Psoas muscle (tissue), 8 donors: ENCODE data around the gene OR2L8. TPM values are rescaled to one million over a fixed set of nuclear protein-coding genes. Genes with fewer than 3 reads are reported as not detected.

ENCODE experiments used
- ATAC-seq, 4 donors: fragments of 200-7000 bp; cut with Tn5 transposase; one replicate each; pipeline ENCODE4 v1.9.1; 2020; ENCODE audit warnings: moderate library complexity in 3 of 4, mild to moderate bottlenecking in 2 of 4
- DNase-seq, 2 donors: peaks; one replicate each; pipeline ENCODE4 v3.0.0-alpha.2; 2020
- H3K27ac ChIP-seq: fragments of 200-600 bp; one replicate; pipeline ENCODE4 v1.8.0; 2022
- H3K27me3 ChIP-seq, 3 donors: fragments of 200-600 bp in 1 of 3; one replicate each; pipeline versions ENCODE4 v1.6.1 to v1.8.0; 2013 to 2022; ENCODE audit warnings: low read length in 2 of 3, mild to moderate bottlenecking in 2 of 3, moderate library complexity in 1 of 3; ENCODE audit not compliant: insufficient read depth in 3 of 3
- H3K36me3 ChIP-seq, 2 donors: fragments of 200-600 bp in 1 of 2; one replicate each; pipeline versions ENCODE4 v1.6.1 to v1.8.0; 2013 to 2022; ENCODE audit warnings: low read depth in 1 of 2, mild to moderate bottlenecking in 1 of 2, moderate library complexity in 1 of 2; ENCODE audit not compliant: insufficient read depth in 1 of 2
- H3K4me1 ChIP-seq: fragments of 200-600 bp; one replicate; pipeline ENCODE4 v1.8.0; 2022
- H3K4me3 ChIP-seq: fragments of 200-600 bp; one replicate; pipeline ENCODE4 v1.8.0; 2022; ENCODE audit warnings: mild to moderate bottlenecking
- H3K9me3 ChIP-seq: fragments of 200-600 bp; one replicate; pipeline ENCODE4 v1.8.0; 2022
- CTCF ChIP-seq: fragments of 200-600 bp; IDR thresholded peaks from one replicate; pipeline ENCODE4 v1.8.0; 2022; ENCODE audit warnings: antibody characterized with exemption
- WGBS, 3 donors: extraction: QIAGEN DNeasy Blood & Tissue Kit; methylation state at CpG; one replicate each; pipeline versions ENCODE4 v1.1.6 to v1.1.7; 2013; 5-methylcytosine and 5-hydroxymethylcytosine counted together
- intact Hi-C, 2 donors: fragments of 100-400 bp; cut with DNase I; formaldehyde crosslinking; loops; one replicate each; pipeline versions ENCODE4 v1.11.0 to v1.14.2; 2022
- polyA plus RNA-seq, 3 donors: library from polyadenylated mRNA; stranded (reverse); fragments of 200-250 nt; gene quantifications; one replicate each; pipeline ENCODE4 v1.2.3, GENCODE V29; 2013
- total RNA-seq, 4 donors: library from RNA; stranded (reverse); fragmentation: NEBNext Ultra II Directional in 2 of 4; extraction: Animal tissue kit (Norgen Biotek cat#: 25700) in 2 of 4; gene quantifications; one replicate each; pipeline versions ENCODE4 v1.2.1 to v1.2.4, GENCODE V29; 2021 to 2023
- donor health status: healthy with polysubstance abuse.
- donor health status: DM: no; HTN: no; CAD: no; lungs with moderate emphysema.
- donor health status: Bipolar disorder and iron deficiency.
- donor health status: healthy.
- donor health status: DM: yes; HTN: yes; CAD: no.
- donor health status: DM: no; HTN: no; CAD: no.
- donor health status: DM: no; HTN: no; CAD: no.
- donor health status: DM: yes; HTN: yes; CAD: no.

Gene OR2L8
- total and polyA plus RNA-seq, 7 donors = not detected

- Histone ChIP-seq H3K36me3 (no peaks in the 10 kb centered on the region), H3K4me3 (no peak overlapping the region), H3K27ac (no peak overlapping the region), H3K27me3 (no peaks in the 10 kb centered on the region), H3K4me1 (no peaks in the 10 kb centered on the region), H3K9me3 (no peaks in the 10 kb centered on the region)
- 28 to 43% (median 40%) methylated on average over 2 of the region's 2 CpGs for WGBS, 3 donors
- ATAC-seq = no peak
- DNase-seq = no peak
- intact Hi-C loops = no loop called here
- TF ChIP-seq CTCF = no peak
These were observed 50.2 kb downstream of the OR2L8 start for GRCh38 chr1:247998811-247999210.

Other genes with a start within 250 kb of the OR2L8 start
- gene OR6F1, start 232.2 kb upstream of the OR2L8 start, total RNA-seq = not detected
- not detected for gene OR6F1, start 232.2 kb upstream of the OR2L8 start, polyA plus RNA-seq
- gene OR14K1, start 210.2 kb upstream of the OR2L8 start, total RNA-seq = not detected
- gene OR14K1, start 210.2 kb upstream of the OR2L8 start, polyA plus RNA-seq = not detected
- gene OR14A2, start 200.7 kb upstream of the OR2L8 start, total RNA-seq = not detected
- not detected for gene OR14A2, start 200.7 kb upstream of the OR2L8 start, polyA plus RNA-seq
- gene OR1C1, start 188.3 kb upstream of the OR2L8 start, total RNA-seq = not detected
- gene OR1C1, start 188.3 kb upstream of the OR2L8 start, polyA plus RNA-seq = not detected
- gene OR14A16, start 124.7 kb upstream of the OR2L8 start, total RNA-seq = not detected
- not detected for gene OR14A16, start 124.7 kb upstream of the OR2L8 start, polyA plus RNA-seq
- gene OR11L1, start 107.0 kb upstream of the OR2L8 start, total RNA-seq = not detected
- not detected for gene OR11L1, start 107.0 kb upstream of the OR2L8 start, polyA plus RNA-seq
- gene TRIM58, start 91.7 kb upstream of the OR2L8 start, total RNA-seq = 1 to 10 TPM in 1 of 4 donors, under 1 TPM in 3; 0.06 to 2.4 (median 0.46) TPM
- gene TRIM58, start 91.7 kb upstream of the OR2L8 start, polyA plus RNA-seq = under 1 TPM in 2 of 3 donors, not detected in 1; 0.04 to 0.08 TPM
- under 1 TPM in 2 of 4 donors, not detected in 2; 0.24 to 0.57 TPM for gene OR2W3, start 53.3 kb upstream of the OR2L8 start, total RNA-seq
- gene OR2W3, start 53.3 kb upstream of the OR2L8 start, polyA plus RNA-seq = under 1 TPM in 1 of 3 donors, not detected in 2; 0.07 TPM
- not detected for gene OR2T8, start 28.6 kb upstream of the OR2L8 start, total RNA-seq
- not detected for gene OR2T8, start 28.6 kb upstream of the OR2L8 start, polyA plus RNA-seq
- gene OR2AJ1, start 24.0 kb upstream of the OR2L8 start, total RNA-seq = not detected
- not detected for gene OR2AJ1, start 24.0 kb upstream of the OR2L8 start, polyA plus RNA-seq
- gene OR2AK2, start 16.4 kb downstream of the OR2L8 start, total RNA-seq = not detected
- not detected for gene OR2AK2, start 16.4 kb downstream of the OR2L8 start, polyA plus RNA-seq
- gene OR2L5, start 64.8 kb downstream of the OR2L8 start, total RNA-seq = not detected
- gene OR2L5, start 64.8 kb downstream of the OR2L8 start, polyA plus RNA-seq = not detected
- not detected for gene OR2L2, start 81.2 kb downstream of the OR2L8 start, total RNA-seq
- not detected for gene OR2L2, start 81.2 kb downstream of the OR2L8 start, polyA plus RNA-seq
- gene OR2L3, start 98.0 kb downstream of the OR2L8 start, total RNA-seq = not detected
- gene OR2L3, start 98.0 kb downstream of the OR2L8 start, polyA plus RNA-seq = not detected
- not detected for gene OR2L13, start 146.3 kb downstream of the OR2L8 start, total RNA-seq
- not detected for gene OR2L13, start 146.3 kb downstream of the OR2L8 start, polyA plus RNA-seq
- not detected for gene OR2M5, start 196.3 kb downstream of the OR2L8 start, total RNA-seq
- not detected for gene OR2M5, start 196.3 kb downstream of the OR2L8 start, polyA plus RNA-seq
- gene OR2M2, start 226.0 kb downstream of the OR2L8 start, total RNA-seq = not detected
- gene OR2M2, start 226.0 kb downstream of the OR2L8 start, polyA plus RNA-seq = not detected
- gene OR2M3, start 248.4 kb downstream of the OR2L8 start, total RNA-seq = not detected
- not detected for gene OR2M3, start 248.4 kb downstream of the OR2L8 start, polyA plus RNA-seq